HG02798 (cell line): ENCODE measurements around the gene SLC35E1.

ENCODE experiments used
- ATAC-seq: cut with Tn5 transposase; IDR thresholded peaks from one replicate; pipeline ENCODE4 v1.9.1; 2021; ENCODE audit warnings: mild to moderate bottlenecking; ENCODE audit not compliant: unreplicated experiment, poor library complexity

The SLC35E1 gene

DNA sequence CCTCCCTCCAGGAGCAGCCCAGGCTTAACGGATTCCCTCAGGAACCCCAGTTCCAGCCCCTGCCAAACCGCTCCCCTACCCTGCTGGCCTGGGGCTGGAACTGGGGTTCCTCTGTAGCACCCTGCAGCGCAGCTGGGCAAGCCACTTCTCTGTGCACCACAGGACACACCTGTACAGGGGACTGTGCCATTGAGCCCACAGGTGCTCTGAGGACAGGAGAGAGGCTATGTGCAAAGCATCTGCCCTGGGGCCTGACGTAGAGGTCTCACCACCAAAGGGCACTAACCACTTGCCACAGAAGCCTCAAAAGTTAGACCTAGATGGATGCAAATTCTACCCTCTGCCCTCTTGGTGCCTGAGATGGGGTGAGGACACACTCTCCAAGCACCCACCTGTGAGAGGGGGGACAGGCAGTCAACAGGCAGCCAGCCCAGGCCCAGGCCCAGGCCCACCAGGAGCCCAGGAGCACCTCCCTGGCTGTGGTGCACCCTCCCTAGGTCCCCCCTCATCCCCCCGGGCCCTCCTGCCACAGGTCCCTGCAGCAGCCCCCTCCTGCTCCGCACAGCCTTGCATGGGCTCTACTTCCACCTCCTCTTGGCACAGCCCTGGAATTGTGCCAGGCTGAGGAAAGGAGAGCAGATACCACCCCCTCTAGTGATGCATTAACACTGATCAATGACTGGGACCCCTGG lies 27.6 kb upstream of the SLC35E1 start:
- no peak for ATAC-seq

GRCh38 chr19:16598848-16599247 lies 26.6 kb upstream of the SLC35E1 start:
- ATAC-seq: no peak

- ATAC-seq: no peak
Observed at GRCh38 chr19:16596399-16596798, 24.2 kb upstream of the SLC35E1 start.

GRCh38 chr19:16595097-16595496 lies 22.9 kb upstream of the SLC35E1 start:
- ATAC-seq: no peak

GRCh38 chr19:16594681-16595091 lies 22.5 kb upstream of the SLC35E1 start:
- no peak for ATAC-seq

GRCh38 chr19:16594131-16594586 lies 21.9 kb upstream of the SLC35E1 start:
- ATAC-seq: no peak

- no peak for ATAC-seq
Observed at GRCh38 chr19:16593181-16593580, 21.0 kb upstream of the SLC35E1 start.

- ATAC-seq: no peak
Observed at GRCh38 chr19:16591803-16592556, 19.8 kb upstream of the SLC35E1 start.

- no peak for ATAC-seq
Observed at GRCh38 chr19:16590876-16591802, 18.9 kb upstream of the SLC35E1 start.

- no peak for ATAC-seq
Observed at GRCh38 chr19:16589917-16590316, 17.7 kb upstream of the SLC35E1 start.

DNA sequence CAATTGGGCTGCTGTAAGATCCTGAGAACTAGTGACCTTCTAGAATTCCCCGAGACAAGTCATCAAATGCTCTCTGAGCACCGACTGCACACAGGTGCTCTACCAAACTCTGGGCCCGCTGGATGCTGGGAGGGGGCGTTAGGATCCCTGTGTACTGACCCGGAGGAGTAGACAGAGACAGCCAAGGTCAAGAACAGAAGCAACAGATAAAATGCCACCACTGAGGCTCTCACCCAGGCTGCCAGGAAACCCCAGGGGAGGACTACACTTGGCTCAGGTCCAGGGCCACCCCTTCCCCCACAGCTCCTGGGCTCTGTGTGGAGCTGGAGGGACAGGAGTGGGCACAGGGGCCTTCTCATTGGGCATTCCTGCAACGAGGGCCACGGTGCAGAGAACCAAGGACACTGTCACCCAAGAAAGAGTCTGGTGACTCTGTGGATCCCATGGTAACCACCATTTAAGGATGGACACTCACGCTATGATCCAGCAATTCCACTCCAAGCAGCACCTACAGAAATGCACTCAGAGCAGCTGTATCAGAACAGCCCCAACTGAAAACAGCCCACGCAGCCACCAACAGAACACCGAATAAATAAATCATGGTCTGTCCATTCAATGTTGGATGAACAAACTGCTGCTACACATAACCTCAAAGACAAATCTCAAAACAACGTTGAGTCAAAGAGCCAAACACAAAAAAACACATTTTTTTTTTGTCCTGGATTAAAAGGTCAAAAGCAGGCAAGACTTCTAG lies 16.8 kb upstream of the SLC35E1 start:
- ATAC-seq: peak; percentile 0

- peak; percentile 46 for ATAC-seq
Observed at GRCh38 chr19:16587833-16588823, 15.9 kb upstream of the SLC35E1 start.

- ATAC-seq: no peak
Observed at GRCh38 chr19:16586991-16587832, 15.0 kb upstream of the SLC35E1 start.

GRCh38 chr19:16586477-16586871 lies 14.3 kb upstream of the SLC35E1 start:
- ATAC-seq: no peak

DNA sequence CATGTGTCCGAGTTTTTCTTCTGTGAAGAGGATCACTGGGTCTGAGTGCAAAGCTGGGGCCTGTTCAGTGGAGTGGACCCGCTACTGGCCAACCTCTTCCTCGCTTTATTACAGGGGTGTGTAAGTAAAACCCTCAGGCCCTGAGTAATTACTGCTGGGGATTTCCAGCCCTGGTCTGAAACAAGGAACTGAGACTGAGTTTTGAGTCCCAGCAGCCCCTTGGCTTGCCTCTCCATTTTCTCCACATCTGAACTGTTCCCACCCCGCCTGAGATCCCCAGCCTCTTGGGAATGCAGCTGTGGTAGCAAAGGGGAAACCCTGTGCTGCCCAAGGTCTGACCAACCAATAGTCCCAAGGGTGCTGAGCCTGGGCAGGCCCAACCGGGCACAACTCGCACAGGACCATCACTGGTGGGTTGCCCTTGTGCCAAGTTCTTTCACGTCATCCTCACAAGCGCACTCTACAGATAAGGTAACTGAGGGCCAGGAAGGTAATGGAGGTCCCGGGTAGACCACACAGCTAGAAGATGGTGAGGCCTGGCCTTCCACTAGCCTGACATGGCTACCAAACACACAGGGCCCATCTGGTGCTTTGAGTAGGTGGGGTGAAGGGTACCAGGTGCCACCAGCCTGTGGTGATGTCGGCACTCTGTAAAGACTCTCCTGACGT lies 13.7 kb upstream of the SLC35E1 start:
- peak; percentile 44 for ATAC-seq

DNA sequence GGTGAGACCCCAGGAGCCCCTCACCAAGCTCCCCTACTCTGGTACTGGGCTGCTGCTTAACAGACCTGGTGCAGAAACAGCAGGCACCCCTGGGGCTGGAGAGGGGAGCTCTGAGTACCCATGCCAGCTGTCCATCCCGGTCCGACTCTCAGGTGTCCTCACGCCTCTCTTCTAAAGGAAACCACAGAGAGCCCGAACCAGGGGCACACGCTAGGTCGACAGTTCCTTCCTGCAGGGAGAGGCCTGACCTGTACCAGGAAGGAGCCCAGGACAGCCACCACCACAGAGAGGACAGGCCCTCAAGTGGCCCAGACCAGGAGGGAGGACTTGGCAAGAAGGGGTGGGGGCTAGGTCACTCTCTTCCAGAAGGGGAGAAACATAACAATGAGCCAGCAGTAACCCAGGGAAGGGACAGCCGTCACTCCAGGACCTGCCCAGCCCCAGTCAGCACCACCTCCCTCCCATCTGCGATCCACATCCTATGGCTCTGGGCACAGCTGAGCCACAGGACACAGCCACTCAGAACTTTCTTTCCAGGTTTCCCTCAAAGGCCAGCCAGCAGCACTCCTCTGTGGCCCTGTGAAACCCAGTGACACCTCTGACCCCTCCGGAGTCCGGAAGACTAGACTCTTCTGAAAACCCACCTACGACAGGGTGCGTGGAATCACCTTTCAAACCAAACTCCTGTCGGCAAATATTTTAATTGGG lies 13.0 kb upstream of the SLC35E1 start:
- ATAC-seq: no peak
